Medulla oblongata (tissue), 1 donor: ENCODE results near the gene BTN3A1.
"Not testable (repeated sequence)": the region's sequence is repeated elsewhere in the genome, so short reads cannot be mapped to it uniquely, and the experiment has no call there.

Source experiments
- DNase-seq: peaks from one replicate; pipeline ENCODE4 v3.0.0-alpha.2; 2015; ENCODE audit errors: extremely low spot score

Gene BTN3A1

GRCh38 chr6:26414281-26414680 is 12.2 kb downstream of the BTN3A1 start:
- DNase-seq = no peak

DNA sequence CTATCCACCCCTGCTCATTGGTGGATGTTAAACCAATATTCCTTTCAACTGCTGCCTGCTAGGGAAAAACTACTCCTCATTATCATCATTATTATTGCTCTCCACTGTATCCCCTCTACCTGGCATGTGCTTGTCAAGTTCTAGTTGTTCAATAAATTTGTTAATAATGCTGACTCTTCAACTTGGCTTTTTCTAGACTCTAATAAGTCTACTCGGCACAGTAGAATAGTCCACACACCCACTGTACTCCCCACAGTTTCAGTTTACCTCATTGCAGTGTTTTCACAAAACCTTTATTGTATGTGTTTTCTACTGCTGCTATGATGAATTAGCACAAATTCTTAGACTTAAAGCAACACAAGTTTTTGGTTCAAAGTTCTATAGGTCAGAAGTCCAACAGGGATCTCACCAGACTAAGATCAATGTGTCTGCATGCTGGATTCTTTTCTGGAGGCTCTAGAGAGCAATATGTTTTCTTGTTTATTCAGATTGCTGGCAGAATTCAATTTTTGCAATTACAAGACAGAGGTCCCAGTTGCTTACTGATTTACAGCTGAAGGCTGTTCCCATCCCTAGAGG is 13.1 kb downstream of the BTN3A1 start:
- DNase-seq = no peak

- DNase-seq = no peak
These were observed 13.7 kb downstream of the BTN3A1 start for GRCh38 chr6:26415791-26416190.

DNA sequence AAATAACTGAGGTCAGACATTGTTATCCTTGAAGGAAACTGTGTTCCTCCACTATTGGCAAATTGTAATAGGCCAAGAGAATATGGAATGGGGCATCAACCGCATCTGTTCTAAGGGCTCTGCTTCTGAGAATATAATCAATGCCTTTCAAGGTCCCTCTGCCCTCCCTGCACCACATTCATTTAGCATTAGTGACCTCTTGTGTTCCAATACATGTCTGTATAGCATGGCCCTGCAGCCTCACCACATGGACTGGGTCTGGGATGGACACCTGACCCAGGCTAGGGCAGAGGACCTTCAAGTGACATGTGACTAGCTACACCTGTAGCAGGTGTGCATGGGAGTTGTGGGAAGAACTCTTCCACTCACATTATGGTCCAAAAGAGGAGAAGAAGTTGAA is 14.2 kb downstream of the BTN3A1 start:
- DNase-seq = no peak

DNA sequence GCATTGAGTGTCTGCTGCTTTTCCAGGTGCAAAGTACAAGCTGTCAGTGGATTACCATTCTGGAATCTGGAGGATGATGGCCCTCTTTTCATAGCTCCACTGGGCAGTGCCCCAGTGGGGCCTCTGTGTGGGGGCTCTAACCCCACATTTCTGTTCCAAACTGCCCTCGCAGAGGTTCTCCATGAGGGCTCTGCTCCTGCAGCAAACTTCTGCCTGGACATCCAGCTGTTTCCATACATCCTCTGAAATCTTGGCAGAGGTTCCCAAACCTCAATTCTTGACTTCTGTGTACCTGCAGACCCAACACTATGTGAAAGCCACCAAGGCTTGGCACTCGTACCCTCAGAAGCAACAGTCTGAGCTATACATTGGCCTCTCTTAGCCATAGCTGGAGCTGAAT is 16.0 kb downstream of the BTN3A1 start:
- DNase-seq = not testable (repeated sequence)

DNA sequence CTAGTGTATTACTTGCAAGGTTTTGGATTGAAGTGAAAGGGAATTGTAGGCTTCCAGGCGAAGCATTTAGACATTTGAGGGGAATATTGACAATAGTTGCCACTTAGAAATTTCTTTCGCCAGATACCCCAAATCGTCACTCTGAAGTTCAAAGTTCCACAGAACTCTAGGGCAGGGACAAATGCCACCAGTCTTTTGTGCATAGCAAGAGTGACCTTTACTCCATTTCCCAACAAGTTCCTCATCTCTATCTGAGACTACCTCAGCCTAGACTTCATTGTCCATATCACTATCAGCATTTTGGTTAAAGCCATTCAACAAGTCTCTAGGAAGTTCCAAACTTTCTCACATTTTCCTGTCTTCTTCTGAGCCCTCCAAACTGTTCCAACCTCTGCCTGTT is 16.7 kb downstream of the BTN3A1 start:
- not testable (repeated sequence) for DNase-seq

GRCh38 chr6:26420688-26421171 is 18.7 kb downstream of the BTN3A1 start:
- DNase-seq = peak; percentile 34

GRCh38 chr6:26421259-26422144 is 19.4 kb downstream of the BTN3A1 start:
- DNase-seq = peak; percentile 97

- no peak for DNase-seq
These were observed 20.3 kb downstream of the BTN3A1 start for GRCh38 chr6:26422329-26422728.

- no peak for DNase-seq
These were observed 24.8 kb downstream of the BTN3A1 start for GRCh38 chr6:26426691-26427450.

GRCh38 chr6:26427451-26427809 is 25.4 kb downstream of the BTN3A1 start:
- no peak for DNase-seq

GRCh38 chr6:26428206-26428605 is 26.1 kb downstream of the BTN3A1 start:
- DNase-seq = no peak

- DNase-seq = no peak
These were observed 28.7 kb downstream of the BTN3A1 start for GRCh38 chr6:26430787-26431186.

DNA sequence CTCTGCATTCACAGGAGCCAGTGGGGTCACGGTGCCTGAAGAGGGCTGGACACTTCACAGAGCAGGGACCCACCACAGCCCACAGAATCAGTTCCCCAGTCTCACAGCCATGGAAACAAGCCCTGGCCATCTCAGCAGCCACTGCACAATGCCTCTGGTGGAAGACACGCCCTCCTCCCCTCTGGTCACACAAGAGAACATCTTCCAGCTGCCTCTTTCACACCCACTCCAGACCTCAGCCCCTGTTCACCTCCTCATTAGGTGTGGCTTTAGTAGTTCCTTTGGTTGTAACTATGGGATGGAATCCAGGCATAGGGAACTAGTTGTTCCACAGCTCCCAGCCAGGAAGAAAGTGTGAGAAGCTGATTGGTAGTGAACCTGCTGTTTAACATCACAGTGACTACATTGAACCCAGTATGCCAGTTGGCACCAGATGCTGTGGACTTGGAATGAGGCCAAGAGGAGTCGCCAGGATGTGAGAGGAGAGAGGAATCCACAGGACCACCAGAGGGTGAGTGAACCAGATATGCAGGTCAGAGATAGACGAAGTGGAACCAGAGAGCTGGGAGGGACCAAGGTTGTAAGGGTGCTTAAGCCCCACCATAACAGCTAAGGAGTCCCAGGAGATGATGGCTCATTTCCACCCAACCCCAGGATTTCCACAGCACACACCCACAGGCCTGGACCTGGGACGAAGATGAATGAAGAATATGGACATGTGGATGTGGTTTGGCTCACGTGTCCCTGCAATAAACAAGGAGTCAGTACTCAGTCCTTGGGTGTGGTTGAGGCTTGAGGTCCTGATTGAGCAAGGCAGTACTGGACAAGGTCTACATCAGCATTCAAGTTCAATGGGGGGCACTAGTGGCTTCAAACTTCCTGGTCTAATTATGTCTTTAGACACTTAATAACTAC is 29.4 kb downstream of the BTN3A1 start:
- DNase-seq = no peak

GRCh38 chr6:26432627-26433201 is 30.6 kb downstream of the BTN3A1 start:
- no peak for DNase-seq

- not testable (repeated sequence) for DNase-seq
These were observed 31.6 kb downstream of the BTN3A1 start for GRCh38 chr6:26433680-26434079.

DNA sequence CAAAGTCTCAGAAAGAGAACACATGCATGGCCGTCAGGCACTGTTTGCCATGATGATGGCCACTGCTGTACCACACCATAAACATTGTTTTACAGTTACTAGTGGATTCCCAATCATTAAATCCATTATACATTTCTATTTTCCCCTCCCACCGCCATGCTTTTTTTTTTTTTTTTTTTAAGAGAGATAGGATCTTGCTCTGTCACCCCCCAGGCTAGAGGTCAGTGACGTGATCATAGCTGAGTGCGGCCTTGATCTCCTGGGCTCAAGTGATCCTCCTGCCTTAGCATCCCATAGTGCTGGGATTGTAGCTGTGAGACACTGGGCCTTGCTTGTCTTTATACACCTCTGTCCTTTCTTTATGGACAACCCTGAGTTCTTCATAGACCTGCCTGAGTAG is 33.9 kb downstream of the BTN3A1 start:
- DNase-seq = no peak

DNA sequence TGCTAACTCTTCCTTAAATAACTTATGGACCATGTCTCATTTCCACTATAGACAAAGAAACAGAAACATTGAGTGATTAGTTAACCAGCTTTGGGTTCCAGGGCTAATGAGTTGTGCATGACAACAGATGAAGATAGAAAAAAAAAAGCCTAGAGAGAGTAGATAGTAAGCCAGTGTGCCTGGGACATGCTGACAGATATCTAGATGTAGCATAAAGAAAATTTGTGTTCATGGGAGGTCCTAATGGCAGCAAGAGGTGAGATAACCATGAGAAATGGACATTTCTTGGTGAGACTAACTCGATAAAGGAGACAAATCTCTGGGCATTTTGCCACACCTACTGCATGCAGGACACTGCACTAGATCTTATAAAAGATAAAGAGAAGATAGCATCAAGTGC is 35.5 kb downstream of the BTN3A1 start:
- no peak for DNase-seq

GRCh38 chr6:26438000-26438399 is 35.9 kb downstream of the BTN3A1 start:
- no peak for DNase-seq

GRCh38 chr6:26439151-26440125 is 37.4 kb downstream of the BTN3A1 start:
- peak; percentile 27 for DNase-seq
